Measurements from ENCODE around the gene RRP8.

RRP8 gene

GRCh38 chr11:6568191-6568918 lies 35.1 kb downstream of the RRP8 start:
- no peak for DNase-seq (ENCODE audit: low read depth in 3 of 3)

- DNase-seq (ENCODE audit: low read depth in 3 of 3): no peak
Observed at GRCh38 chr11:6567371-6567745, 36.1 kb downstream of the RRP8 start.

- DNase-seq (ENCODE audit: low read depth in 3 of 3): no peak
Observed at GRCh38 chr11:6566704-6567370, 36.6 kb downstream of the RRP8 start.

GRCh38 chr11:6565988-6566703 lies 37.3 kb downstream of the RRP8 start:
- no peak for DNase-seq (ENCODE audit: low read depth in 3 of 3)

GRCh38 chr11:6565325-6565724 lies 38.1 kb downstream of the RRP8 start:
- no peak for DNase-seq (ENCODE audit: low read depth in 3 of 3)

GRCh38 chr11:6563667-6564066 lies 39.7 kb downstream of the RRP8 start:
- no peak for DNase-seq (ENCODE audit: low read depth in 3 of 3)

- DNase-seq (ENCODE audit: low read depth in 3 of 3): no peak
Observed at GRCh38 chr11:6563121-6563619, 40.2 kb downstream of the RRP8 start.

GRCh38 chr11:6561288-6561687 lies 42.1 kb downstream of the RRP8 start:
- DNase-seq (ENCODE audit: low read depth in 3 of 3): no peak

GRCh38 chr11:6559369-6559768 lies 44.0 kb downstream of the RRP8 start:
- no peak for DNase-seq (ENCODE audit: low read depth in 3 of 3)

GRCh38 chr11:6557761-6558674 lies 45.4 kb downstream of the RRP8 start:
- DNase-seq (ENCODE audit: low read depth in 3 of 3): no peak

- DNase-seq (ENCODE audit: low read depth in 3 of 3): no peak
Observed at GRCh38 chr11:6557063-6557462, 46.4 kb downstream of the RRP8 start.

GRCh38 chr11:6556139-6556949 lies 47.1 kb downstream of the RRP8 start:
- DNase-seq (ENCODE audit: low read depth in 3 of 3): no peak

- DNase-seq (ENCODE audit: low read depth in 3 of 3): no peak
Observed at GRCh38 chr11:6554828-6555706, 48.3 kb downstream of the RRP8 start.

GRCh38 chr11:6553634-6554033 lies 49.8 kb downstream of the RRP8 start:
- no peak for DNase-seq (ENCODE audit: low read depth in 3 of 3)

- no peak for DNase-seq (ENCODE audit: low read depth in 3 of 3)
Observed at GRCh38 chr11:6548641-6549040, 54.8 kb downstream of the RRP8 start.

GRCh38 chr11:6548121-6548520 lies 55.3 kb downstream of the RRP8 start:
- no peak for DNase-seq (ENCODE audit: low read depth in 3 of 3)

GRCh38 chr11:6547177-6547576 lies 56.2 kb downstream of the RRP8 start:
- no peak for DNase-seq (ENCODE audit: low read depth in 3 of 3)

GRCh38 chr11:6546735-6547134 lies 56.7 kb downstream of the RRP8 start:
- no peak for DNase-seq (ENCODE audit: low read depth in 3 of 3)

GRCh38 chr11:6545917-6546605 lies 57.4 kb downstream of the RRP8 start:
- no peak for DNase-seq (ENCODE audit: low read depth in 3 of 3)
